H9 (cell line): ENCODE results near the gene TBXAS1. TPM values are rescaled to one million over a fixed set of nuclear protein-coding genes. Genes with fewer than 3 reads are reported as not detected.

Source experiments
- DNase-seq: peaks from one replicate; pipeline ENCODE4 v3.0.0-alpha.2; 2017
- H2AFZ ChIP-seq: one replicate; pipeline ENCODE4 v1.6.1; 2013; ENCODE audit warnings: mild to moderate bottlenecking, low read length, control low read depth, moderate library complexity
- H2AK5ac ChIP-seq: 2 replicates; pipeline ENCODE4 v1.6.1; 2013; ENCODE audit warnings: low read length, control low read depth, mixed read lengths; ENCODE audit not compliant: insufficient read length
- H2BK120ac ChIP-seq: one replicate; pipeline ENCODE4 v1.6.1; 2013; ENCODE audit warnings: low read depth, mild to moderate bottlenecking, low read length, control low read depth, inconsistent platforms; ENCODE audit not compliant: poor library complexity, severe bottlenecking
- H2BK12ac ChIP-seq: 2 replicates; pipeline ENCODE4 v1.6.1; 2013; ENCODE audit warnings: low read length, control low read depth, mixed read lengths, low read depth; ENCODE audit not compliant: insufficient read length
- H2BK15ac ChIP-seq: 2 replicates; pipeline ENCODE4 v1.6.1; 2013; ENCODE audit warnings: low read depth, low read length, control low read depth
- H2BK20ac ChIP-seq: one replicate; pipeline ENCODE4 v1.6.1; 2013; ENCODE audit warnings: low read depth, mild to moderate bottlenecking, low read length, control low read depth, inconsistent platforms; ENCODE audit not compliant: poor library complexity, severe bottlenecking
- H2BK5ac ChIP-seq: 2 replicates; pipeline ENCODE4 v1.6.1; 2013; ENCODE audit warnings: low read length, control low read depth, mixed read lengths; ENCODE audit not compliant: insufficient read length
- H3K14ac ChIP-seq: 2 replicates; pipeline ENCODE4 v1.6.1; 2013; ENCODE audit warnings: low read length, control low read depth; ENCODE audit not compliant: insufficient read depth
- H3K18ac ChIP-seq: 2 replicates; pipeline ENCODE4 v1.6.1; 2013; ENCODE audit warnings: low read depth, mild to moderate bottlenecking, mixed read lengths, low read length, control low read depth; ENCODE audit not compliant: insufficient read length
- H3K23ac ChIP-seq: 2 replicates; pipeline ENCODE4 v1.6.1; 2013; ENCODE audit warnings: low read length, control low read depth, mixed read lengths, low read depth; ENCODE audit not compliant: insufficient read length
- H3K23me2 ChIP-seq: 2 replicates; pipeline ENCODE4 v1.6.1; 2013; ENCODE audit warnings: low read depth, mild to moderate bottlenecking, mixed read lengths, low read length, control low read depth; ENCODE audit not compliant: insufficient read length, poor library complexity, severe bottlenecking
- H3K27ac ChIP-seq: 2 replicates; pipeline ENCODE4 v1.5.1; 2013; ENCODE audit warnings: low read length, control low read depth, mixed read lengths, low read depth; ENCODE audit not compliant: insufficient read length
- H3K27me3 ChIP-seq: 2 replicates; pipeline ENCODE4 v1.6.1; 2013; ENCODE audit warnings: low read length, control low read depth, inconsistent platforms; ENCODE audit not compliant: insufficient read depth
- H3K4ac ChIP-seq: 2 replicates; pipeline ENCODE4 v1.6.1; 2013; ENCODE audit warnings: low read depth, mild to moderate bottlenecking, control low read depth, inconsistent platforms, low read length, moderate library complexity
- H3K4me1 ChIP-seq: 2 replicates; pipeline ENCODE4 v1.6.1; 2013; ENCODE audit warnings: low read length, control low read depth, inconsistent platforms; ENCODE audit not compliant: insufficient read depth
- H3K4me2 ChIP-seq: 2 replicates; pipeline ENCODE4 v1.6.1; 2013; ENCODE audit warnings: low read length, control low read depth, mixed read lengths; ENCODE audit not compliant: insufficient read length, insufficient read depth
- H3K56ac ChIP-seq: 2 replicates; pipeline ENCODE4 v1.6.1; 2013; ENCODE audit warnings: low read depth, mild to moderate bottlenecking, mixed read lengths, low read length, control low read depth; ENCODE audit not compliant: insufficient read length
- H3K79me1 ChIP-seq: 2 replicates; pipeline ENCODE4 v1.6.1; 2013; ENCODE audit warnings: low read depth, mild to moderate bottlenecking, moderate library complexity, low read length, control low read depth, inconsistent platforms; ENCODE audit not compliant: insufficient read depth, poor library complexity, severe bottlenecking
- H3K79me2 ChIP-seq: 2 replicates; pipeline ENCODE4 v1.6.1; 2013; ENCODE audit warnings: low read length, control low read depth, inconsistent platforms; ENCODE audit not compliant: insufficient read depth
- H3K9ac ChIP-seq: 2 replicates; pipeline ENCODE4 v1.6.1; 2013; ENCODE audit warnings: low read length, control low read depth, mixed read lengths; ENCODE audit not compliant: insufficient read length; ENCODE audit errors: extremely low read depth
- H3K9me3 ChIP-seq: one replicate; pipeline ENCODE4 v1.6.1; 2013; ENCODE audit warnings: low read depth, low read length, inconsistent platforms; ENCODE audit not compliant: control insufficient read depth
- H3T11ph ChIP-seq: one replicate; pipeline ENCODE4 v1.6.1; 2013; ENCODE audit warnings: mild to moderate bottlenecking, low read length, control low read depth, inconsistent platforms
- H4K20me1 ChIP-seq: one replicate; pipeline ENCODE4 v1.6.1; 2013; ENCODE audit not compliant: control insufficient read depth, insufficient read length, insufficient read depth
- H4K5ac ChIP-seq: 2 replicates; pipeline ENCODE4 v1.6.1; 2013; ENCODE audit warnings: low read depth, mild to moderate bottlenecking, mixed read lengths, low read length, control low read depth; ENCODE audit not compliant: insufficient read length
- H4K8ac ChIP-seq: replicated peaks from 2 replicates; pipeline ENCODE4 v1.6.1; 2013; ENCODE audit warnings: low read length, control low read depth, mixed read lengths, low read depth; ENCODE audit not compliant: insufficient read length
- H4K91ac ChIP-seq: 2 replicates; pipeline ENCODE4 v1.6.1; 2013; ENCODE audit warnings: low read depth, mild to moderate bottlenecking, moderate library complexity, mixed read lengths, low read length, control low read depth; ENCODE audit not compliant: insufficient read length
- H3K27ac Mint-ChIP-seq, 3 experiments: 2 replicates in 2 of 3; 3 replicates in 1 of 3; pipeline ENCODE4 v1.8.0; 2020 to 2021; ENCODE audit warnings: mixed read lengths in 3 of 3, mild to moderate bottlenecking in 1 of 3, moderate library complexity in 1 of 3
- H3K27me3 Mint-ChIP-seq: 2 replicates; pipeline ENCODE4 v1.8.0; 2021; ENCODE audit warnings: low read depth, mild to moderate bottlenecking, moderate library complexity, mixed read lengths
- H3K36me3 Mint-ChIP-seq, 3 experiments: 2 replicates in 2 of 3; 3 replicates in 1 of 3; pipeline ENCODE4 v1.8.0; 2020 to 2021; ENCODE audit warnings: low read depth in 3 of 3, mixed read lengths in 3 of 3; ENCODE audit not compliant: insufficient read depth in 1 of 3
- H3K4me1 Mint-ChIP-seq, 2 experiments: 2 replicates each; pipeline ENCODE4 v1.8.0; 2020; ENCODE audit warnings: mixed read lengths in 2 of 2
- H3K4me3 Mint-ChIP-seq, 2 experiments: 2 replicates in 1 of 2; 3 replicates in 1 of 2; pipeline ENCODE4 v1.8.0; 2020 to 2021; ENCODE audit warnings: mild to moderate bottlenecking in 2 of 2, mixed read lengths in 2 of 2, moderate library complexity in 1 of 2
- H3K9me3 Mint-ChIP-seq, 2 experiments: 2 replicates in 1 of 2; 3 replicates in 1 of 2; pipeline ENCODE4 v1.8.0; 2020; ENCODE audit warnings: mild to moderate bottlenecking in 2 of 2, mixed read lengths in 2 of 2, moderate library complexity in 1 of 2
- WGBS: extraction: QIAGEN DNeasy Blood & Tissue Kit; methylation state at CpG from one replicate; pipeline ENCODE4 v1.1.7; 2013; ENCODE audit warnings: missing lambda C conversion rate, low lambda C conversion rate, mixed read lengths; ENCODE audit not compliant: insufficient read length; ENCODE audit errors: extremely low coverage; 5-methylcytosine and 5-hydroxymethylcytosine counted together
- total RNA-seq: library from RNA; stranded (reverse); gene quantifications from 2 replicates; pipeline ENCODE4 v1.2.1, GENCODE V29; 2021
- TF ChIP-seq, protein P1 (sequence below): fragments of 200-600 bp; sonication (generic); conservative IDR thresholded peaks from 3 replicates; pipeline ENCODE4 v1.8.0; 2021; ENCODE audit warnings: antibody characterized with exemption, mild to moderate bottlenecking

The TBXAS1 gene
- total RNA-seq, 1 experiment from 2014 or later: 0.39 TPM

DNA sequence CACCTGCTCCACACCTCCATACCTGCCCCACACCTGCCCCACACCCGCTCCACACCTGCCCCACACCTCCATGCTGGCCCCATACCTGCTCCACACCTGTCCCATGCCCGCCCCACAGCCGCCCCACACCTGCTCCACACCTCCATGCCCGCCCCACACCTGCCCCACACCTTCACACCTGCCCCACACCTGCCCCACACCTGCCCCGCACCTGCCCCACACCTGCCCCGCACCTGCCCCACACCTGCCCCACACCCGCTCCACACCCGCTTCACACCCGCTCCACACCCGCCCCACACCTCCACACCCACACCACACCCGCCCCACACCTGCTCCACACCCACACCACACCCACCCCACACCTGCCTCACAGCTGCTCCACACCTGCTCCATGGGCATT, 180.7 kb downstream of the TBXAS1 start:
- peaks cover 4% of the 10 kb centered on the region for H3K27me3 Mint-ChIP-seq
- no peaks in the 10 kb centered on the region for H3K9me3 Mint-ChIP-seq
- no peaks in the 10 kb centered on the region for H3K4me1 ChIP-seq
- no peak overlapping the region for H3K4me2 ChIP-seq
- H3T11ph ChIP-seq: no peak overlapping the region
- no peak overlapping the region for H3K4me3 Mint-ChIP-seq
- no peaks in the 10 kb centered on the region for H3K36me3 Mint-ChIP-seq
- H4K8ac ChIP-seq: no peak overlapping the region
- H3K27me3 ChIP-seq: no peaks in the 10 kb centered on the region
- no peak overlapping the region for H2BK20ac ChIP-seq
- H3K4ac ChIP-seq: no peak overlapping the region
- H4K91ac ChIP-seq: no peak overlapping the region
- H2BK5ac ChIP-seq: no peak overlapping the region
- H3K18ac ChIP-seq: no peak overlapping the region
- H3K23me2 ChIP-seq: no peaks in the 10 kb centered on the region
- H2AFZ ChIP-seq: no peak overlapping the region
- H4K5ac ChIP-seq: no peak overlapping the region
- no peak overlapping the region for H3K27ac Mint-ChIP-seq
- no peak overlapping the region for H3K14ac ChIP-seq
- no peak for DNase-seq
- H3K27ac ChIP-seq: no peak overlapping the region
- no peak overlapping the region for H2BK12ac ChIP-seq
- no CpG with 5 or more reads among the region's 11 CpGs for whole genome bisulfite sequencing
- no peak overlapping the region for H2BK15ac ChIP-seq
- no peaks in the 10 kb centered on the region for H3K9me3 ChIP-seq
- no peak overlapping the region for H2AK5ac ChIP-seq
- H3K79me1 ChIP-seq: no peaks in the 10 kb centered on the region
- no peaks in the 10 kb centered on the region for H3K79me2 ChIP-seq
- H3K4me1 Mint-ChIP-seq: peaks cover 23 to 33% of the 10 kb centered on the region in 2 experiments
- TF ChIP-seq, protein P1, sequence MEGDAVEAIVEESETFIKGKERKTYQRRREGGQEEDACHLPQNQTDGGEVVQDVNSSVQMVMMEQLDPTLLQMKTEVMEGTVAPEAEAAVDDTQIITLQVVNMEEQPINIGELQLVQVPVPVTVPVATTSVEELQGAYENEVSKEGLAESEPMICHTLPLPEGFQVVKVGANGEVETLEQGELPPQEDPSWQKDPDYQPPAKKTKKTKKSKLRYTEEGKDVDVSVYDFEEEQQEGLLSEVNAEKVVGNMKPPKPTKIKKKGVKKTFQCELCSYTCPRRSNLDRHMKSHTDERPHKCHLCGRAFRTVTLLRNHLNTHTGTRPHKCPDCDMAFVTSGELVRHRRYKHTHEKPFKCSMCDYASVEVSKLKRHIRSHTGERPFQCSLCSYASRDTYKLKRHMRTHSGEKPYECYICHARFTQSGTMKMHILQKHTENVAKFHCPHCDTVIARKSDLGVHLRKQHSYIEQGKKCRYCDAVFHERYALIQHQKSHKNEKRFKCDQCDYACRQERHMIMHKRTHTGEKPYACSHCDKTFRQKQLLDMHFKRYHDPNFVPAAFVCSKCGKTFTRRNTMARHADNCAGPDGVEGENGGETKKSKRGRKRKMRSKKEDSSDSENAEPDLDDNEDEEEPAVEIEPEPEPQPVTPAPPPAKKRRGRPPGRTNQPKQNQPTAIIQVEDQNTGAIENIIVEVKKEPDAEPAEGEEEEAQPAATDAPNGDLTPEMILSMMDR: no peak
- H3K23ac ChIP-seq: no peak overlapping the region
- H3K56ac ChIP-seq: no peak overlapping the region
- no peaks in the 10 kb centered on the region for H4K20me1 ChIP-seq
- H3K9ac ChIP-seq: no peak overlapping the region
- H2BK120ac ChIP-seq: no peak overlapping the region
